HG03135 (cell line): ENCODE results near the gene CHST1.

ENCODE experiments used
- ATAC-seq: cut with Tn5 transposase; IDR thresholded peaks from one replicate; pipeline ENCODE4 v1.9.1; 2021; ENCODE audit warnings: mild to moderate bottlenecking, moderate library complexity; ENCODE audit not compliant: unreplicated experiment

The CHST1 gene, protein sequence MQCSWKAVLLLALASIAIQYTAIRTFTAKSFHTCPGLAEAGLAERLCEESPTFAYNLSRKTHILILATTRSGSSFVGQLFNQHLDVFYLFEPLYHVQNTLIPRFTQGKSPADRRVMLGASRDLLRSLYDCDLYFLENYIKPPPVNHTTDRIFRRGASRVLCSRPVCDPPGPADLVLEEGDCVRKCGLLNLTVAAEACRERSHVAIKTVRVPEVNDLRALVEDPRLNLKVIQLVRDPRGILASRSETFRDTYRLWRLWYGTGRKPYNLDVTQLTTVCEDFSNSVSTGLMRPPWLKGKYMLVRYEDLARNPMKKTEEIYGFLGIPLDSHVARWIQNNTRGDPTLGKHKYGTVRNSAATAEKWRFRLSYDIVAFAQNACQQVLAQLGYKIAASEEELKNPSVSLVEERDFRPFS

DNA sequence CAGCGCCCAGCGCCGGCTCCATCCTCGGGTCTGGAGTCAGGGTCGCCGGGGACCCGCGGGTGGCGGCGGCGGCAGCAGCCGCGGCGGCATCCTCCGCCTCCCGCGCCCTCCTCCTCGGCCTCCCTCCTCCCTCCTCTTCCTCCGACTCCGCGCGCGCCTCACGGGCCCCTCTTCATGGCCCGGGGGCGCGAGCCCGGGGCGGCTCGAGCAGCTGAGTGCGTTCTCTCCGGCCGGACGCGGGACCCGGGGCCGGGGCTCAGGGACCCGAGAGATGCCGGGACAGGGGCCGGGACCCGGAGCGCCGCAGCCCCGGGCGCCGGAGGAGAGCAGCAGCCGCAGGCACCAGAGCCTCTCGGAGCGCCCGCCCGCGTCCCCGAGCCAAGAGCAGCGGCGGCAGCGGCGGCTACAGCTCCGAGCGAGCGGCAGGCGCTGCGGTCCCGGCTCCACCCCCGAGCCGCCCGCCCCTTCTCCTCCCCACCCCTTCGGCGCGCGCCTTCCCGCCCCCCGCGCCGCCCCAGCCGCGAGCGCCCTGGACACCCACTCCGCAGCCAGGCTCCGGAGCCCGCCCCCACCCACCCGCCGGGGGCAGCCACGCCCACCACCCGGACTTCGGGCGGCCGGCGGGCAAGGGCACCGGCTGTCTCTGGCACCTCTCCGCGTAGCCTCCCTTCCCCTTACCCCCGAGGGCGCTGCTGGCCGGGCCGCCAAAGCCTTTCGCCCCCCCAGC is at the start of gene CHST1:
TSS of gene CHST1 (minus strand) at position 417 of the 727 bp plus-strand sequence. CDS start 14,699 bp downstream, outside the sequence.
- ATAC-seq, result no peak

DNA sequence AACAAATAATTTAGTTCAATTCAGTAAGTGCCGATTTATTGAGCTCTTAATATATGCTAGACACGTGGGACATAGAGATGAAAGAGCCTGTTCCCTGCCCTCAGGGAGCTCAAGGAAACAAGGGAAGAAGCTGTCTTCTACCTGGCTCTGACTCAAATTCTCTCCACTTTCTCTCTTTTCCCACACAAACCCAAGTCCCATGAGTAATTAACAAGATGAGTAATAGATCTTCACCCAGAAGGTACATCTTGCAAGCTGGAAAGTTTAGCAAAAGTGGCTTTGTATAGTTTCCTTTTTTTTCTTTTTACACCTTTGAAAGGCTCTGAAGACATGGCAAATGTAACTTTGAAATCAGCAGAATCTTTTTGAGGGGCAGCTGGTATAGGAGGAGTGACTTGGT is 48.2 kb upstream of the CHST1 start:
- ATAC-seq, result no peak

DNA sequence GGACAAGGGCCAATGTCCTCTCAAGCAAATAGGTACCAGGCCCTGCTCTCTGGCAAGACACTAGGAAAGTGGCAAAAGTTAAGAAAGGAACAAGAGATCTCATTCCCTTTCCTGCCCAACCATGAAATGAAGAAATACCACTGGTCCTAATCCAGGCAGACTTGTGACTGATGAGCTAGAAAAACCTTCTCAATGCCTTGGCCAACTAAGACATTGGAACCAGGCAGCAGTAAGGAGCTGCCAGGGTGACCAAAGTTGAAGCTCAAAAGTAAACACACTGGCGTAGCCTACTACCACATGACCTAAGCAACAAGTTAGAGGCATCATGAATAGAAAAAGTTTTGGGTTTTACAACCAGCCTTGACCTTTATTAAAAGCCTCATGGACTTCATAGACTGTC is 45.1 kb upstream of the CHST1 start:
- no peak for ATAC-seq

DNA sequence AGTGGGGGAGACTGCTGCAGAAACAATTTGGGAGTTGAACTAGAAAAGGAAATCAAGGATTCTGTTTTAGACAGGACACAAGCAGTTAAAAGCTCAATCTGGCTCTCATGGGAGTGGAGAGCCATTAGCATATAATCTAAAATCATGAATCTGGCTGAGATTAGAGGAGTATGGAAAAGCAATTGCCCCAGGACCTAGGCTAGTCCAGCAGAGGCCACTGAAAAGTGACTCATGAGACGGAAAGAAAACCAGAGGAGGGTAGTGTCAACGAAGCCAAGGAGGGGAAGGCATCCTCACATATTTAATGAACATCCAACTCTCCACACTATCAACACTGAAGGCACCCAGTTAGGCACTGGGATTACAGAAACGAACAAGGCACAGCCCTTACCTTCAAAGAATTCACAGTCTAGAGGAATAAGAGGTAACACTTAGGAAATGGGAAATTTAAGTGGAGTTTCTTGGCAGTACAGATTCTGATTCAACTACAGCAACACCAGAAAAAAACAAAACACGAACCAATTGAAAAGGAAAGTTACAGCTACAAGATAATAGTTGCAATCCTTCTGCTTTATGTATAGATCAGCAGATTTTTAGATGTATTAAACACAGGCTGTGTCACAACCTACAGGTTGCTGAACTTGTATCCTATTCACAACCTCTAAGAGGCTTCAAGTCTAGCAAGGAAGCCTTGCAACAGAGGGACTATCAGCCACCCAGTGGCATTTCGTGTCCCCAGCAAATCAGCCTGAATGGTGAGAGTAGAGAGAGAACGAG is 43.7 kb upstream of the CHST1 start:
- ATAC-seq, result no peak

DNA sequence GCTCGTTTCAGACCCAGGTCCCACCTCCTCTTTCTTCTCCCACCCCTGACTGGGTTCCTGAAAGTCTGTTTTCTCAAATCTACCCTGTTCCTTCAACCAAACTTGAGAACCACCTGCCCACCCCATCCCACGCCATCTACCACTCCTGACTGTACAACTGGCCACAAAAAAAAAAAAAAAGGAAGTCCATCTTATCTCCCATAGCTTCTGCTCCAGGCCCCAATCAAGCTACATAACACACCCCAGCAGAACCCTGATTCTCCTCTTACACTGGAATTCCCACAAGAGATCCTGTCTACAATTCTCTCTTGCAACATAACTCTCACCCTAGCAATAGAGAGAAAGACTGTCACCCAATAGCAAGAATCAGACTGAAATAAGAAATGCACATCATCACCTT is 39.2 kb upstream of the CHST1 start:
- no peak for ATAC-seq

DNA sequence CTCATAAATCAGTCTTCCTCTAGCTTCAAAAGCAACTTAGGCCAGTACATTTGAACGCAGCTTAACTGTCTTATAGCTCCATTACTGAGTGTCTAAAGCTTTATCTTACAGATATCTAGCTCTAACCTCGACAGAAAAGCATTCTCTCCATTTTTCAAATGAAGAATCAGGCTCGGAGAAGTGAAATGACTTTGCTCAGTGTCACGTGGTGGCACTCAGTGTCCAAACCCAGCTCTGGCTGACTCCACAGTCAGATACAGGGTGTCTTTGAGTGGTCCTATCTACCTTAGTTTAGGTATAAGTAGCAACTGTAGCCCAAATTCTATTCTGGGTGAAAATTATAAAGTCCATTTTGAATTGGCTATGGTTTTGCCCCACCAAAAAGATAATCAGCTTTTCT is 38.7 kb upstream of the CHST1 start:
- no peak for ATAC-seq

DNA sequence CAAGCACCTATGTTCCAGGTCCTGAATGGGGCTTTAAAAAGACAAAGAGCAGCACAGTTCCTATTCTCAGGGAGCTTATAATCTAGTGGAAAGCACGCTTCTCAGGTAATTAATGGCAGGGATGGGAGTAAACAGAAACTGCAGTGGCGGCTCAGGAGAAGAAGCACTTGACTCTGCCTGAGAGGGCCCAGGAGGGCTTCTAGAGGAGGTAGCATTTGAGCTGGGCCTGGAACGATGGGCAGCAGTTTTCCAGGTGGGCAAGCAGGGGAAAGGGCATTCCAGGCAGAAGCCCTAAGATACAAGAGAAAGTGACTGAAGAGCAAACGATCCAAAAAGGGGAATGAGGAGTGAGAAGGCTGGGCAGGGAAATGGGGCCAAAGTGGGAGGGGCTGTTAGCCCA is 37.1 kb upstream of the CHST1 start:
- ATAC-seq, result no peak

DNA sequence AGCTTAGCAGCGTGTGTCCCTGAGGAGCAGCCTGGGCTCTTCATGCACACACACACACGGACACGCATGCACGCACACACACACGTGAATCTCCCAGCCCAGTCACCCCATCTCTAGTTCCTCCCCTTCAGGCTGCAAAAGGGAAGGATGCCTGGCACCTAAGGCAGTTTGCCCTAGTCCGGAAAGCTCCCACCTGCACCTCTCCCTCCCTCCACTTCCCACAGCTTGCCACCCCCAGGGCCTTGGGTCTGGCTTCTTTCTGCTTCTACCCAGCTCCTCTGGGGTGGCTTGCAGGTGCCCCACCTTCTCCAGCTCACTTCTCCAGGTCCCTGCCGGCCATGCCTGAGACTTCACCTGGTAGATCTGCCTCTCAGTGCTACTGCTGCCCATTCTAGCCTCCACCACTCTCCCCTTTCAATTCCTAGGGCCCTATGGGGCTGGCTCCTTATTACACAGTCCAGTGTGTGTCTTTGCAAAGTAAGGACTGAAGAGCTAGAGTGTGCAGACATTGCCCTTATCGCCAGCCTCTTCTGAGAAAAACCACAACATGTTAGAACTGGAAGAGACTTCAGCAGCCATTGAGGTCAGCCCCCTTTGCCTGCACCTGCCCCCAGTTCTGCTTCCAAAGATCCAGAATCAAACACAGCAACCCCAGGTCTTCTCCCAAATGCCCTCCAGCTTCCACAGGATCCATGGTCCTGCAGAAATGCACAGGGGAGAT is 33.5 kb upstream of the CHST1 start:
- no peak for ATAC-seq

DNA sequence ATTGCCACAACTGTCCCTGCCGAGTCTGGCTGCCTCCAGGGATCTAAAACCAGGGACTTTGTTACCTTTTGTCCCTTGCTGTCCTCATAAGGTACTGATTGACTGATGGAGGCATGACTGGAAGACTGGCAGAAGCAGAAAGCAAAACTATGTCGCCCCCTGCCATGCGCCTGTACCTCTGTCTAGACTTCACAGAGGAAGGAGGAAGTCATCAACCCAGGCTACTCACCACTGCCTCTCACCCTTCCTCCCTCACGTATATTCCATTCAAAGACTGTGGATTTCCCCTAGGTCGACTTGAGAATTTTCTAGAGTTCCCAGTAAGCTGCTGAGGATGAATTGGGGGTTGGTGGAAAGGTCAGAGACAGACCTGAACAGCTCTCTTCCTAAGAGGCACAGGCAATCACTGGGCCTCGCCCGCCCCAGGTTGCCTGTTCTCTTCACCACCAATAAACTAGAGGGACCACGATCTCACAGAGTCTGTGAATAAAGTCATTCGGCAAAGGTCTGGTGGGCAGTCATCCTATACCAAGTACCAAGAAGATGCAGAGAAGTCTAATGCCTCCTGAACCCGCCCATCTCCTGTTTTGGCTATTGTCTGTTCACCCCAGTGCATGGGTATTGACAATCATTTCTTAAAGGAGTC is 27.5 kb upstream of the CHST1 start:
- ATAC-seq, result no peak

DNA sequence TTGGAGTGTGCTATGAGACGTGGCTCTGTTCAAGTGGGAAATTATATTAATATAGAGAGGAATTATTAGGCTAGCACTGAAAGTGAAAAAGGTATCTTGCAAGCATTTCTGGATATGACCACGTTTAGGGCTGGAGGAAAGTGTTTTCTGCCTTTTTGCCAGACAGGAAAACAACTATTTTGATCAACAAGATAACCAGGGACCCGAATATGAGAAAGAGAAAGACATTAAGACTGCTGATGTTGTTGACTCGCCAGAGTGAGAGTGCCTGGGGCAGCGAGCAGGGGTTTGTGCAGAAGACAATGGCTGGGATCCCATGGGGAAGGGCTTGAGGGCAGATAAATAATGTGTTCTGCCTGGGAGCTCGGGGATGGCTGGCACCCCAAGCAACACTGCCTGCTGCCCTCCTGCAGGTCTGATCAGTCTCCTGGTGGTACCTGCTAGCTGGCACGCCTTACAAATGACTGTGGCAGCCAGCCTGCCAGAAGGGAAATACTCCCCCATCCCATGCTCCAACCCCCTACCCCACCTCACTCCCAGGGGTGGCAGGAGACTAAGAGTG is 23.1 kb upstream of the CHST1 start:
- ATAC-seq, result no peak

DNA sequence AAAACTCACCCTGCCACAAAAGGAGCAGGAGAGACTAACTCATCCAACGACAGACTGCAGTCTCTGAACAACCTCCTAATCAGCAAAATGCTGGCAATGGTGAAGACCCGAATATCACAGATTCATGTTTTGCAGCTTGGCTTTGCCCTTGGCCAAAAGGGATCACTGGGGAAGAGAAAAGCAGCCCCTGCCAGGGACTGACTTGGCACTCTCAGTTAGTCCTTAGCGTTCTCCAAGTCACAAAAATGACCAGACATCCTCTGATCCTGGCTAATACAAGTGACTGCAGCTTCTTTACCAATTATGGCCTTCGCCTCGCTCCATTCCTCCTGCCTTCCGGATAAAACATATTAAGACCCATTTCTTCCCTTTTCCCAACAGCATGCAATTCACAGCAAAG is 22.4 kb upstream of the CHST1 start:
- ATAC-seq, result no peak

DNA sequence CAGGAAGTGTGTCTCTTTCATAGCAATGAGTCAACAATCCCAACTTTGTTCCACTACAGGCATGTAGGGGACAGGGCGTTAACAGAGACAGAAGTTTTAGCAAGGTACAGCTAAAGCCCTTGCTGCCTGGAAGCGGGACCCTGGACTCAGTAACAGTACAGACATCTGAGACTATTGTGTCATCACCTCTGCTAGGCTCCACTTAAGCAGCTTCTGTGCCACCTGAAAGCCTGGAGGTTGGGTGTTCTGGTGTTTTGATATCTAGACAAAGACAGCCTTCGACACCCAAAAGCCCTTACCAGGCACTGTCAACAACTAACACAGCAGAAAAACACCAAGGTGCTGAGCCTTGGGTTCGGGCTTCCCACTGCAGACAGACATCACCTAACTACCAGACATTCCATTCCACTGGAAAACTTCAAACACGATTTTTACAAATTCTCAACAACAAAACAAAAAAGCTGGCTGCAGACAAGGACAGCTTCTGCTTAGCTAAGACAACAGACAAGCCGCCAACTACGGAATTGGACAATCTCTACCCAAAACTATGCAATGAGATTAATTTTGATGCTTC is 20.6 kb upstream of the CHST1 start:
- no peak for ATAC-seq

DNA sequence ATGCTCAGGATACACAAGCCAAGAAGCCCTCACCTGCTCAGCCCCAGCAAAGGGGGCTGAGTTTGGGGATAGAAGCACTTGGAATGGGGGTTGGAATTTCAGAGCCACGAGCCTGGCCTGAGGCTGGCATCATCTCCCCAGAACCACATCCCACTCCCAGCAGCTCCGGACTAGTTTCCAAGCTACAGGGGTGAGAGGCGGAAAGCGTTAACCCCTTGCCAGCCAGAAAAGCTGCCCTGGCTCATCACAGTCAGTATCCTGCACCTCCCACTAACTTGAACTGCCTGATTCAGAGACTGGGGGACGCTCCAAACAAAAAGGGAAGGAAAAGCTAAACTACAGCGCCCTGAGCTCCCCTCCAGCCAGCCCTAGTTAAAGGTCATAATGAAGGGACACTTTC is 19.0 kb upstream of the CHST1 start:
- ATAC-seq, result no peak

DNA sequence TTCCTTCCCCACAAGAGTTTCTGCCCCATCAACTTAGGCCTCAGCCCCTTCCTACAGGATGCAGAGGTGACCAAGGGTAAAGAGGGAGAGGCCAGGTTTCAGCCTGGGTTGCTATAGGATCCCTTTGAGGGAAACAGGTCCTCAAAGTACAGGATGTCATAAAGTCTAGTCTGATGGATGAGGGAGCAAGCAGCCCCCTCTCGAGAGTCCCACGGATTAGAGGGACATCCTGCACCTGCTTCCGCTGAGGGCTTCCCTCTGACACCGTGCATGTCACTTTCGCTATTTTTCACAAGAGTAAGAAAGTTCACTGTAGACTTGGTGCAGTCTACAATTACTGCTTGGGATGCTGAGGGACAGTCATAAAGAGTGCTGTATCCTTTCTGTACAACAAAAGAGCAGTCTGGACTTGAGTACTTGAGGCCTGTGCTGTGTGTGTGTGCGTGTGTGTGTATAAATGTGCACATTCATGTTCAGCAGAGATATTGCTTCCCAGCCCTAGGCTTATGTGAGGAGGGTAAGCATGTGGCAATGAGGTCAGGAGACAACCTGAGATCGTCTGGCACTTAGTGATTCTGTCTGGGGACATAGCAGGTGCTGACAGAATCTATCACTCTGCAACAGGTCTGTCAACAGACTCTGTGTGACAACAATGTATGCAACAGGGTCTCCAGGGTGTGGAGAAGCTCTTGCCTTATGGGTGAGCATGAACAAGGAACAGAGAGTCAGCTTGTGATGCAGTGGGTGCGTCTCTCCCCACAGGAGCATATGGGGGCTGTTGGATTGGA is 18.0 kb upstream of the CHST1 start:
- no peak for ATAC-seq

DNA sequence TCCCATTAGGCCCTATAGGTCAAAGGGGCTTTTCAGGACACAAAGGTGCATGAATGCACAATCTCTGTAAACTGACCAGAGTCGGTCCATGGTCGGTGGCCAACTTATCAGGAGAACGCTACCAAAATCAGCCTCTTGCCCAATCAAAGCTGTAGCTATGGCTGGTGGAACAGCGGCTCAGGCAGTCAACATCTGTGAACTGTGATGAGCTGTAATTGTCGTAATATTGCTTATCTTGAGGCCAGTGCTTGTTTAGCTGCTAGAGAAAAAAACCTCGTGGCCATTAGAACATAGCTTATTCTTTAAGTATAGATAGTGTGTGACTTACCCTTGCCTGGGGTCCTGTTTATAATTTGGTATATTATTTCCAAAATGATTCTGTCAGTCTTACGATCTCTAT is 14.4 kb upstream of the CHST1 start:
- ATAC-seq, result no peak

DNA sequence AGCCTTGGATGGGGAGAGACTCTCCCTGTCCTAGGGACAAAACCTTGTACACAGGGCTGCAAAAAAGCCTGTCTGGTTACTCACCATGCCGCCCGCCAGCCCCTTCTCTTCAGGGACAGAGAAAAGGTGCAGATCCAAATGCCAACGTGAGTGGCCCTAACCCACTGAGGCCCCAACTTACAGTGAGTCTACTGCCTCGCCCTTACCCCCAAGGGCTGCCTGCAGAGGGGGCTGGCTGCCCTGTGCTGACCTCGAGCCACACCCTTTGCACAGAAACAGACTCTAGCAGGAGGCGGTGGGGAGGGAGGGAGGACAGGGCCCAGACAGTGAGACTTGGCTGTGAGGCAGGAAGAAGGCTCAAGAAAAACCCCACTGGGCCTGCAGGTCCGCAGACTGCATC is 13.6 kb upstream of the CHST1 start:
- ATAC-seq, result no peak

DNA sequence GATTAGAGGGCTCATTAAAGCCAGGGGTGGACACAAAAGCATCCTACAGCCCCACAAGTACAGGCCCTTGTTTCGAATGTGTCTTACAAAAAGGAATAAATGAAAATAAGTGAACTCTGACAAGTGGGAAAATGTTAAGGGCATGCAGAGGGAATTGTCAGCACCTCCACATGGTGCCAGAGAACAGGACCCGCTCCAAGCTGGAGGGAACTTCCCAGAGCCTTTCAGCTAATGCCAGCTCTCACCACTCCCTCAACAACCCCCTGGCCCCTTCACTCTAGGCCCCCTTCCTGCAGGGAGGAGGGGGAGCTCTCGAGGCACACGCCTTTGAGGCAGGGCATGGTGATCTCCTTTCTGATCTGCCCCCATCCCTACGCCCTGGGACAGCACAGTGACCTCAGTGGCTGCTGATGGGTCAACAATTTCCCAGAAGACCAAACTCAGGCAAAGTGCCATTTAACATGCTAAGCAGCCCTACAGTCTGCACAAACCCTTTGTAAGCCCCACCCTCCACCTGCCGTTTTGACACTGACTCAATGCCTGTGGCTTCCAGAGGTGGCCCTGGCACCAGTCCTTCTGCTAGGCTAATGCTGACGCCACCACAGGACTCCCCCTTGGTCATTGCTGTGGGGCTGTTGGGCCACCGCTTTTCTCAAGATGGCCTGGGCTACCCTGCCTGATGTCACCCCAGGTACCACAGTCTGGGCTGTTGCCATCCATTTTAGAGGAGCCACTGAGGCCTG is 12.5 kb upstream of the CHST1 start:
- ATAC-seq, result no peak

DNA sequence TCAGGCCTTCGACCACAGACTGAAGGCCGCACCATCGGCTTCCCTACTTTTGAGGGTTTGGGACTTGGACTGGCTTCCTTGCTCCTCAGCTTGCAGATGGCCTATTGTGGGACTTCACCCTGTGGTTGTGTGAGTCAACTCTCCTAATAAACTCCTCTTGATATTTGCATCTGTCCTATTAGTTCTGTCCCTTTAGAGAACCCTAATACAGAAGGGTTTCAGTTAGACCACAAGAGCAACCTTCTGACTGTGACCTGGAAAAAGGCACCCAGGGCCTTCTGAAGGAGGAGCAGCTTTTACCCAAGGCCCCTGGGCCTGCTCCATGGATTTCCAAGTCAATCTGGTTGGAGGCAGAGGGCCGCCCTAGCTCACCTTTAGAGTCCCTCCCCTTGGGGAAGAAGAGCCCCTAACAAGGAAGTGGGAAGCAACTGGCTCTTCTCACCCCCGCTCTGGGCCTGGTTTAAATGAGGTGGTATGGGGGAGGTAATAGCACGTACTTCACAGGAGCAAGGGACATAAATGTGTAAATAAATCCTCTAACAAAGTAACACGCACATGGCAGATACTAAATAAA is 11.2 kb upstream of the CHST1 start:
- ATAC-seq, result no peak
